Measurements from ENCODE around the gene CPS1. TPM values are rescaled to one million over a fixed set of nuclear protein-coding genes. Genes with fewer than 3 reads are reported as not detected.

The CPS1 gene
- total and polyA plus RNA-seq, 2 experiments from 2014 or later: 5.5 to 11.0 TPM

- Histone ChIP-seq H3F3A (replicated peaks; ENCODE audit: low read depth) (no peaks in the 10 kb centered on the region), H3K4me2 (no peak overlapping the region), H2AFZ (no peak overlapping the region), H4K20me1 (replicated peaks; ENCODE audit: insufficient read depth) (no peaks in the 10 kb centered on the region), H3K4me3 (no peak overlapping the region), H3K27me3 (ENCODE audit: insufficient read depth) (no peaks in the 10 kb centered on the region), H3K36me3 (ENCODE audit: insufficient read depth) (no peaks in the 10 kb centered on the region), H3K27ac (ENCODE audit: low read depth) (no peak overlapping the region), H3K4me1 (ENCODE audit: insufficient read depth) (peaks cover 17% of the 10 kb centered on the region), H3K79me2 (replicated peaks; ENCODE audit: insufficient read depth) (no peaks in the 10 kb centered on the region), H3K9me2 (ENCODE audit: insufficient read depth) (no peaks in the 10 kb centered on the region)
- Mint-ChIP-seq H3K4me3 (no peak overlapping the region), H3K9me3 (no peaks in the 10 kb centered on the region), H3K27me3 (ENCODE audit: insufficient read depth, low read depth, poor library complexity) (peaks cover 3% of the 10 kb centered on the region), H3K36me3 (ENCODE audit: low read depth) (no peaks in the 10 kb centered on the region), H3K27ac (no peak overlapping the region), H3K4me1 (peaks cover 31% of the 10 kb centered on the region)
- DNase-seq (ENCODE audit: low spot score) (no peak), ATAC-seq (no peak)
- TF ChIP-seq ZNF331 (CRISPR knock-in tag; IDR thresholded peaks at IDR 0.05; ENCODE audit: low read depth): no peak
- TF ChIP-seq ZNF114 (CRISPR knock-in tag; IDR thresholded peaks at IDR 0.05): no peak
- TF ChIP-seq POLR2AphosphoS5 (IDR thresholded peaks at IDR 0.05; ENCODE audit: low read depth): no peak
- TF ChIP-seq NANOG (IDR thresholded peaks at IDR 0.05; ENCODE audit: borderline replicate concordance): no peak
- TF ChIP-seq STAT1 (IDR thresholded peaks at IDR 0.05; ENCODE audit: unreplicated experiment): no peak
These were observed 2.8 kb downstream of the CPS1 start for GRCh38 chr2:210559182-210559581.

GRCh38 chr2:210561475-210561874, 5.1 kb downstream of the CPS1 start:
- Histone ChIP-seq H3K4me2 (no peak overlapping the region), H3F3A (replicated peaks; ENCODE audit: low read depth) (no peaks in the 10 kb centered on the region), H3K4me3 (no peak overlapping the region), H3K36me3 (ENCODE audit: insufficient read depth) (no peaks in the 10 kb centered on the region), H3K27me3 (ENCODE audit: insufficient read depth) (no peaks in the 10 kb centered on the region), H3K9me2 (ENCODE audit: insufficient read depth) (no peaks in the 10 kb centered on the region), H3K27ac (ENCODE audit: low read depth) (no peak overlapping the region), H3K79me2 (replicated peaks; ENCODE audit: insufficient read depth) (no peaks in the 10 kb centered on the region), H2AFZ (no peak overlapping the region), H4K20me1 (replicated peaks; ENCODE audit: insufficient read depth) (no peaks in the 10 kb centered on the region), H3K4me1 (ENCODE audit: insufficient read depth) (peaks cover 17% of the 10 kb centered on the region)
- no peak for ATAC-seq
- Mint-ChIP-seq H3K4me3 (no peak overlapping the region), H3K36me3 (ENCODE audit: low read depth) (no peaks in the 10 kb centered on the region), H3K9me3 (no peaks in the 10 kb centered on the region), H3K27ac (peak overlapping the region; percentile 15; the same call in 1 of the 2 replicates), H3K27me3 (ENCODE audit: insufficient read depth, low read depth, poor library complexity) (peaks cover 3% of the 10 kb centered on the region), H3K4me1 (peaks cover 25% of the 10 kb centered on the region)
- DNase-seq (ENCODE audit: low spot score): no peak
- no peak for TF ChIP-seq NANOG (IDR thresholded peaks at IDR 0.05; ENCODE audit: borderline replicate concordance)
- no peak for TF ChIP-seq CTCF (conservative IDR thresholded peaks at IDR 0.05; ENCODE audit: low read depth in 2 of 2)
- TF ChIP-seq, protein P1, sequence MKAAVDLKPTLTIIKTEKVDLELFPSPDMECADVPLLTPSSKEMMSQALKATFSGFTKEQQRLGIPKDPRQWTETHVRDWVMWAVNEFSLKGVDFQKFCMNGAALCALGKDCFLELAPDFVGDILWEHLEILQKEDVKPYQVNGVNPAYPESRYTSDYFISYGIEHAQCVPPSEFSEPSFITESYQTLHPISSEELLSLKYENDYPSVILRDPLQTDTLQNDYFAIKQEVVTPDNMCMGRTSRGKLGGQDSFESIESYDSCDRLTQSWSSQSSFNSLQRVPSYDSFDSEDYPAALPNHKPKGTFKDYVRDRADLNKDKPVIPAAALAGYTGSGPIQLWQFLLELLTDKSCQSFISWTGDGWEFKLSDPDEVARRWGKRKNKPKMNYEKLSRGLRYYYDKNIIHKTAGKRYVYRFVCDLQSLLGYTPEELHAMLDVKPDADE (IDR thresholded peaks at IDR 0.05): no peak
- TF ChIP-seq EZH2 (IDR thresholded peaks at IDR 0.05; ENCODE audit: low read depth, unreplicated experiment): no peak
- TF ChIP-seq, protein P2, sequence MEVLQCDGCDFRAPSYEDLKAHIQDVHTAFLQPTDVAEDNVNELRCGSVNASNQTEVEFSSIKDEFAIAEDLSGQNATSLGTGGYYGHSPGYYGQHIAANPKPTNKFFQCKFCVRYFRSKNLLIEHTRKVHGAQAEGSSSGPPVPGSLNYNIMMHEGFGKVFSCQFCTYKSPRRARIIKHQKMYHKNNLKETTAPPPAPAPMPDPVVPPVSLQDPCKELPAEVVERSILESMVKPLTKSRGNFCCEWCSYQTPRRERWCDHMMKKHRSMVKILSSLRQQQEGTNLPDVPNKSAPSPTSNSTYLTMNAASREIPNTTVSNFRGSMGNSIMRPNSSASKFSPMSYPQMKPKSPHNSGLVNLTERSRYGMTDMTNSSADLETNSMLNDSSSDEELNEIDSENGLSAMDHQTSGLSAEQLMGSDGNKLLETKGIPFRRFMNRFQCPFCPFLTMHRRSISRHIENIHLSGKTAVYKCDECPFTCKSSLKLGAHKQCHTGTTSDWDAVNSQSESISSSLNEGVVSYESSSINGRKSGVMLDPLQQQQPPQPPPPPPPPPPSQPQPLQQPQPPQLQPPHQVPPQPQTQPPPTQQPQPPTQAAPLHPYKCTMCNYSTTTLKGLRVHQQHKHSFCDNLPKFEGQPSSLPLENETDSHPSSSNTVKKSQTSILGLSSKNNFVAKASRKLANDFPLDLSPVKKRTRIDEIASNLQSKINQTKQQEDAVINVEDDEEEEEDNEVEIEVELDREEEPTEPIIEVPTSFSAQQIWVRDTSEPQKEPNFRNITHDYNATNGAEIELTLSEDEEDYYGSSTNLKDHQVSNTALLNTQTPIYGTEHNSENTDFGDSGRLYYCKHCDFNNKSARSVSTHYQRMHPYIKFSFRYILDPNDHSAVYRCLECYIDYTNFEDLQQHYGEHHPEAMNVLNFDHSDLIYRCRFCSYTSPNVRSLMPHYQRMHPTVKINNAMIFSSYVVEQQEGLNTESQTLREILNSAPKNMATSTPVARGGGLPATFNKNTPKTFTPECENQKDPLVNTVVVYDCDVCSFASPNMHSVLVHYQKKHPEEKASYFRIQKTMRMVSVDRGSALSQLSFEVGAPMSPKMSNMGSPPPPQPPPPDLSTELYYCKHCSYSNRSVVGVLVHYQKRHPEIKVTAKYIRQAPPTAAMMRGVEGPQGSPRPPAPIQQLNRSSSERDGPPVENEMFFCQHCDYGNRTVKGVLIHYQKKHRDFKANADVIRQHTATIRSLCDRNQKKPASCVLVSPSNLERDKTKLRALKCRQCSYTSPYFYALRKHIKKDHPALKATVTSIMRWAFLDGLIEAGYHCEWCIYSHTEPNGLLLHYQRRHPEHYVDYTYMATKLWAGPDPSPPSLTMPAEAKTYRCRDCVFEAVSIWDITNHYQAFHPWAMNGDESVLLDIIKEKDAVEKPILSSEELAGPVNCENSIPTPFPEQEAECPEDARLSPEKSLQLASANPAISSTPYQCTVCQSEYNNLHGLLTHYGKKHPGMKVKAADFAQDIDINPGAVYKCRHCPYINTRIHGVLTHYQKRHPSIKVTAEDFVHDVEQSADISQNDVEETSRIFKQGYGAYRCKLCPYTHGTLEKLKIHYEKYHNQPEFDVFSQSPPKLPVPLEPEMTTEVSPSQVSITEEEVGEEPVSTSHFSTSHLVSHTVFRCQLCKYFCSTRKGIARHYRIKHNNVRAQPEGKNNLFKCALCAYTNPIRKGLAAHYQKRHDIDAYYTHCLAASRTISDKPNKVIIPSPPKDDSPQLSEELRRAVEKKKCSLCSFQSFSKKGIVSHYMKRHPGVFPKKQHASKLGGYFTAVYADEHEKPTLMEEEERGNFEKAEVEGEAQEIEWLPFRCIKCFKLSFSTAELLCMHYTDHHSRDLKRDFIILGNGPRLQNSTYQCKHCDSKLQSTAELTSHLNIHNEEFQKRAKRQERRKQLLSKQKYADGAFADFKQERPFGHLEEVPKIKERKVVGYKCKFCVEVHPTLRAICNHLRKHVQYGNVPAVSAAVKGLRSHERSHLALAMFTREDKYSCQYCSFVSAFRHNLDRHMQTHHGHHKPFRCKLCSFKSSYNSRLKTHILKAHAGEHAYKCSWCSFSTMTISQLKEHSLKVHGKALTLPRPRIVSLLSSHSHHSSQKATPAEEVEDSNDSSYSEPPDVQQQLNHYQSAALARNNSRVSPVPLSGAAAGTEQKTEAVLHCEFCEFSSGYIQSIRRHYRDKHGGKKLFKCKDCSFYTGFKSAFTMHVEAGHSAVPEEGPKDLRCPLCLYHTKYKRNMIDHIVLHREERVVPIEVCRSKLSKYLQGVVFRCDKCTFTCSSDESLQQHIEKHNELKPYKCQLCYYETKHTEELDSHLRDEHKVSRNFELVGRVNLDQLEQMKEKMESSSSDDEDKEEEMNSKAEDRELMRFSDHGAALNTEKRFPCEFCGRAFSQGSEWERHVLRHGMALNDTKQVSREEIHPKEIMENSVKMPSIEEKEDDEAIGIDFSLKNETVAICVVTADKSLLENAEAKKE (CRISPR knock-in tag; IDR thresholded peaks at IDR 0.05): no peak
- TF ChIP-seq STAT1 (IDR thresholded peaks at IDR 0.05; ENCODE audit: unreplicated experiment): no peak
- TF ChIP-seq ZNF114 (CRISPR knock-in tag; IDR thresholded peaks at IDR 0.05): no peak
- no peak for TF ChIP-seq JUNB (IDR thresholded peaks at IDR 0.05; ENCODE audit: unreplicated experiment)
- TF ChIP-seq EZH2phosphoT487 (IDR thresholded peaks at IDR 0.05; ENCODE audit: unreplicated experiment): no peak
